ENCODE measurements around the gene TSKU. TPM values are rescaled to one million over a fixed set of nuclear protein-coding genes. Genes with fewer than 3 reads are reported as not detected.

Gene TSKU
- total RNA-seq, 1 donor from 2014 or later, result 48.8 TPM

DNA sequence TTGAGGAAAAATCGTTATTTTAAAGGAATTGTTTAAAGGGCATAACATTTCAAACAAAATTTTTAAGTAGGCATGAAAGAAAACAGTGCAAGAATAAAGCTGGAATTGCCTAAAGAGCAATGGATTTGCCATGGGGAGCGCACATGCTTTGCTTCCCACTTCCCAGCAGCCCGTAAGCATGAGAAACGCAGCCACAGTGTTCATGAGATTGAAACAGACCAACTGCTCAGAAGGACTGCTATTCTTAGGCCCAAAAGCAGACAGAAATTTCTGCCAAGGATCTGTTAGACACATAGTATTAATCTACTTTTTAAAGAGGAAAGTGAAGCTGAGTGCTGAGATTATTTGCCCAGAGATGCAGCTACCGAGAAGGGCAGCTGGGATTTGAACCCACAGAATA, 34.2 kb upstream of the TSKU start:
- intact Hi-C loops (cut with DNase I), result no loop called here
- ATAC-seq (no peak), DNase-seq (ENCODE audit: low spot score) (no peak)

GRCh38 chr11:76750067-76750466, 33.1 kb upstream of the TSKU start:
- intact Hi-C loops (cut with DNase I), result no loop called here
- no peak for ATAC-seq
- no peak for DNase-seq (ENCODE audit: low spot score)

DNA sequence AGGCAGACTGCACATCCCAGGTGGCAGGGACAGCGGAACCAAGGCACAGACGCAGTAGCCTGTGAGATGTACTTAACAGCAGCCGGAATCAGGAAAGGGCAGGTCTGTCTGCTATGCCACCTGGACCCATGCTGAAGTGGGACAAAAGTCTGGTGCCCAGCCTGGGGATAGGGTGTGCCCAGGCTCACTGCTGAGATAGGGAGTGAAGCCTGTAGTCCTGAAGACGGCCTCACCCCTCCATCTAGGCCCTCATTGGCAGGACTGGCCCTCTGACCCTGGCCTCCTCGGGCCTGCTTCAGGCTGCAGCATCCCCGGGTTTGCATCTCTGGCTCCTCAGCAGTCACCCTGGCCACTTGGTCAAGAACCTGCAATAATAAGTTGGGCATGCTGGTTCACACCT, 32.4 kb upstream of the TSKU start:
- DNase-seq (ENCODE audit: low spot score) (no peak), ATAC-seq (no peak)
- intact Hi-C loops (cut with DNase I), result no loop called here

GRCh38 chr11:76752321-76753143, 30.6 kb upstream of the TSKU start:
- ATAC-seq (peak; percentile 97), DNase-seq (ENCODE audit: low spot score) (peak; percentile 91)
- intact Hi-C loops (cut with DNase I), result no loop called here

- peak; percentile 2 for ATAC-seq
- DNase-seq (ENCODE audit: low spot score), result no peak
- intact Hi-C loops (cut with DNase I), result no loop called here
These were observed 29.7 kb upstream of the TSKU start for GRCh38 chr11:76753449-76753848.

DNA sequence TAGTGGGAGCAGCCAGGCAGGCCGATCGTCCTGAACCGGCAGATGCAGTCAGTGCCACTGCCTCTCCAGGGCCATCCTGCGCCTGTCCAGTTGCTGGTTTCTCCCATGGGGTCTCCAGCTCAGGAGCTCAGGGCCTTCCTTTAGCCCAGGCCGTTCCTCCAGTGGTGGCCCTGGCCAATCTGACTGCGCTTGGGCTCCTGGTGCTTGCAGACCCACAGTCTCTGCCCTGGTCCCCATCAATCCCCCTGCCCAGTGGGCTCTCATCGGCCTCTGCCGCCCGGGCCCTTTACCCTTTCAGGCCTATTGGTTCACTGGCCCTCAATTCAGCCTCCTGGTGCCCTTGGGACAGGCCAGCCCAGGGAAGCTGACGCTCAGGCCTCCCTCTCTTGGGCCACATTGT, 29.2 kb upstream of the TSKU start:
- no peak for ATAC-seq
- intact Hi-C loops (cut with DNase I), result no loop called here
- DNase-seq (ENCODE audit: low spot score), result no peak

GRCh38 chr11:76756341-76756741, 26.8 kb upstream of the TSKU start:
- intact Hi-C loops (cut with DNase I), result no loop called here
- peak; percentile 53 for DNase-seq (ENCODE audit: low spot score)
- ATAC-seq, result no peak

GRCh38 chr11:76758311-76758710, 24.8 kb upstream of the TSKU start:
- DNase-seq (ENCODE audit: low spot score) (no peak), ATAC-seq (no peak)
- intact Hi-C loops (cut with DNase I), result no loop called here

DNA sequence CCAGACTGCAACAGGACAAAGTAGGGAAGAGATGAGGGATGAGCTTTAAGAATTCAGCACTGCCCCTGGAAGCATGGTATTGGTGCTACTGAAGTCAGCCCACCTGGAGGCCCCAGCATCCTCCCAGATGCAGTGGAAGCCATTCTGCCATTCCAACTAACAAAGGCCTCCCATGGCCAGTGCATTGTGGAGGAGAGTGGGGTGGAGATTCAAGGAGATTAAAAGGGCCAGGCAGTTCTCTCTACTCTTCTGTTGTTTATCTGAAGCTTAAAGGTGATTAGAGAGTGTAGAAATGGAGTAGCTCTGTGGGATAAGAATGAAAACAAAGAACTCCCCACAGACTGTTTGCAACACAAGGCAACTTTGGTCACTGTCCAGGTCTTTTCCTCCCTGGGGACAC, 24.1 kb upstream of the TSKU start:
- ATAC-seq (no peak), DNase-seq (ENCODE audit: low spot score) (no peak)
- intact Hi-C loops (cut with DNase I), result no loop called here

GRCh38 chr11:76759517-76759916, 23.6 kb upstream of the TSKU start:
- ATAC-seq (no peak), DNase-seq (ENCODE audit: low spot score) (no peak)
- intact Hi-C loops (cut with DNase I), result no loop called here

- ATAC-seq (no peak), DNase-seq (ENCODE audit: low spot score) (no peak)
- intact Hi-C loops (cut with DNase I), result no loop called here
These were observed 22.9 kb upstream of the TSKU start for GRCh38 chr11:76760236-76760635.

- intact Hi-C loops (cut with DNase I), result no loop called here
- ATAC-seq (no peak), DNase-seq (ENCODE audit: low spot score) (no peak)
These were observed 21.3 kb upstream of the TSKU start for GRCh38 chr11:76761718-76762355.

DNA sequence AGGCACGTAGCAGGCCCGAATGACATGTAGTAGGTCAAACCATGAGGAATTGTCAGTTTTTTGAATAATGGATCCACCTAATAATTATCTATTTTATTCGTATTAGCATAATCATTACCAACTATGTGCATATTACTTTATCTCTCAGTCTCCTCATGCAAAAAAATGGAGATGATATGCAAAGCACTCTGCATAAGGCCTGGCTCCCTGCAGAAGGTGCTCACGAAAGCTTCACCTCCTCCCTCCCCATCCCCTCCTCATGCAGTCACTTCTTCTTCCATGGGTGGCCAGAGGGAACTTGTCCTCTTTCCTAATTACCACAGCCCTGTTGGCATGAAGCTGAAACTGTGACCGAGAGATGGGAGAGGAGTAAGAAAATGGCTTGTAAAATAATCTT, 20.8 kb upstream of the TSKU start:
- ATAC-seq (no peak), DNase-seq (ENCODE audit: low spot score) (no peak)
- intact Hi-C loops (cut with DNase I), result no loop called here

DNA sequence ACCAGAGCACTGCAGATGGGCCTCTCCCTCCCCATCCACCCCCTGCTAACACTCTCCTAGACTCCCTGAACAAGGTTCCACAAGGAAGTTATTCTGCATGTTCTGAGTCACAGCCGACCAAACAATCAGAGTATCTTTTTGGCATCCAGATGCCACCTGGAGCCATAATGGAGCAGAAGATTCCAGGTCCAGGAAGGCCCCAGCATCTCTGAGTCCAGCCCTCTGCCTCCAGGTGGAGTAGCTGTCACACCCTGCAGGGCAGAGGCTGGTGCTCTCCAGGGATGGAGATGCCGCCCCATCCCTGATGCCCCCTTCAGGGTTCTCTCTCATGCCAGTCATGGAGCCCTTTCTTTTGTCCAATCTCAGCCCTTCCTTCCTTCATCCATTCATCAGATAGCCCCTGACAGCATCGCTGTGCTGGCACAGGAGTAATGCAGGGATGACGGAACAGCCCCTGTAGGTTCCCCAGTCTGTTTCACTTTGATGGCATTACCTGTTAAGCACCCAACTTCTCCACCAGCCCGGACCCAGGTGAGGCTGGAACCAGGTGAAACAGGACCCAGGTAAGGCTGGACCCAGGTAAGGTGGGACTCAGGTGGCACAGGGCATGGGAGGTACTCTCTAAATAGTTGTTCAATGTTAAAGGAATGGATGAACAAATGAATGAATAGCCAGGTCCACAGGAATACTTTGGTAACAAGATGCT, 20.1 kb upstream of the TSKU start:
- intact Hi-C loops (cut with DNase I), result no loop called here
- no peak for ATAC-seq
- DNase-seq (ENCODE audit: low spot score), result no peak

GRCh38 chr11:76763573-76764346, 19.4 kb upstream of the TSKU start:
- intact Hi-C loops (cut with DNase I), result no loop called here
- ATAC-seq (peak; percentile 66), DNase-seq (ENCODE audit: low spot score) (no peak)

GRCh38 chr11:76764941-76765665, 18.1 kb upstream of the TSKU start:
- DNase-seq (ENCODE audit: low spot score) (no peak), ATAC-seq (no peak)
- intact Hi-C loops (cut with DNase I), result no loop called here

DNA sequence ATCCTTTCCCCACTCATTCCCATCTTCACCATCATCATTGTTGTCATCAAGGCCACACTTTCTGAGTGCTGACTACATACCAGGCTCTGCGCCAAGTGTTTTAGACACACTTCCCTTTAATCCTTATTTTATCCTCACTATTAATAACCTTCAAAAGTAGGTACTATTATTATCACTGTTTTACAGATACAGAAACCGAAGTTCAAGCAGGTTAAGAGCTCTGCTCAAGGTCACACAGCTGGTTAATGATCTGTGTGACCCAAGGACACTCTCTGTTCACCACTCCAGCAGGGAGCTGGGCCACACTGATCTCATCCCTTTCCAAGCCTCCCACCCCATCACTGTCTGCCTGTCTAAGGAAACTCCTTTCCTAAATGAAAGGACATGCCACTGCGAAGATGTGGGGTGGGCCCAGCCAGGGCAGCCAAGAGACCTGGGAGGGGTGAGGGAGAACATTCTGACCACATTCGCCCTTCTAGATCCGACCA, 17.2 kb upstream of the TSKU start:
- ATAC-seq (peak; percentile 1), DNase-seq (ENCODE audit: low spot score) (no peak)
- intact Hi-C loops (cut with DNase I), result no loop called here

- DNase-seq (ENCODE audit: low spot score), result no peak
- ATAC-seq, result no peak
- intact Hi-C loops (cut with DNase I), result no loop called here
These were observed 16.6 kb upstream of the TSKU start for GRCh38 chr11:76766521-76766920.

GRCh38 chr11:76767659-76768058, 15.5 kb upstream of the TSKU start:
- intact Hi-C loops (cut with DNase I), result no loop called here
- DNase-seq (ENCODE audit: low spot score), result no peak
- ATAC-seq, result no peak
